C1 segment of cervical spinal cord (tissue), 14 donors: ENCODE measurements around the gene ARHGAP35.

Experiments used
- DNase-seq, 14 donors: peaks; one replicate each; lab custom pipeline; 2025; lab: John Stamatoyannopoulos, UW

Gene ARHGAP35

DNA sequence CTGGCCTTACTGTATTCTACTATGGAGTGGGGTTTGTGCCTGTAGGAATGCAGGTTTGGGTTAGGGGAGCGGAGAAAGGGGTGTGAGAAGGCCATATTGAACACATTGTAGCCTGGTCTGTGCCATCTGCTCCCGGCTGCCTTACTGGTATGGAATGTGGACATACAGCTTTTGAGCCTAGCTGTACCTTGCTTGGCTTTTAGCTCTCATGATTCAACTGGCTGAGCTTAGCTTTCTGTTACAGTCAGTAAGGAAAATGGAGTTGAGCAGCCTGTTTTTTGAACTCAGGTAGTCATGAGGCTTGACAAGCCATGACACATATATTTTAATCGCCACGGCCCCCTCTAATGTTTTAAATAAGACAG lies 41.6 kb downstream of the ARHGAP35 start:
- DNase-seq: no peak

DNA sequence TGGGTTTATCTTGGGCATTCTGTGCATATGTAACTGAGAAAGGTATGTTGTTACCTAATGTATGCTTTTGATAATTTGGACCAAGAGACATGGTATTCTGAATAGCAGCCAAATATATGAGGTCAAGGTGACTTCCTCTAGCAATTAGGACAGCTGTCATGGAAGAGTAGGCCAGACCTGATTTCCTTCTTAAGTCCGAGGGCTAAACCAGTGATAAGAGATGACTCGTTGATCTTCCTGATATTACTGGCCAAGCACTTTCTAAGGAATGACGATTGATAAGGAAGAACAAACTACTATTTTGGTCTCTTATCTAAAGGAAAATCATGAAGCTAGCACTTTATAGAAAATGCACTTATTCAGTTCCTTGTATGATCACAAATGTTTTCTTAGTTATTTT lies 42.7 kb downstream of the ARHGAP35 start:
- DNase-seq: no peak

DNA sequence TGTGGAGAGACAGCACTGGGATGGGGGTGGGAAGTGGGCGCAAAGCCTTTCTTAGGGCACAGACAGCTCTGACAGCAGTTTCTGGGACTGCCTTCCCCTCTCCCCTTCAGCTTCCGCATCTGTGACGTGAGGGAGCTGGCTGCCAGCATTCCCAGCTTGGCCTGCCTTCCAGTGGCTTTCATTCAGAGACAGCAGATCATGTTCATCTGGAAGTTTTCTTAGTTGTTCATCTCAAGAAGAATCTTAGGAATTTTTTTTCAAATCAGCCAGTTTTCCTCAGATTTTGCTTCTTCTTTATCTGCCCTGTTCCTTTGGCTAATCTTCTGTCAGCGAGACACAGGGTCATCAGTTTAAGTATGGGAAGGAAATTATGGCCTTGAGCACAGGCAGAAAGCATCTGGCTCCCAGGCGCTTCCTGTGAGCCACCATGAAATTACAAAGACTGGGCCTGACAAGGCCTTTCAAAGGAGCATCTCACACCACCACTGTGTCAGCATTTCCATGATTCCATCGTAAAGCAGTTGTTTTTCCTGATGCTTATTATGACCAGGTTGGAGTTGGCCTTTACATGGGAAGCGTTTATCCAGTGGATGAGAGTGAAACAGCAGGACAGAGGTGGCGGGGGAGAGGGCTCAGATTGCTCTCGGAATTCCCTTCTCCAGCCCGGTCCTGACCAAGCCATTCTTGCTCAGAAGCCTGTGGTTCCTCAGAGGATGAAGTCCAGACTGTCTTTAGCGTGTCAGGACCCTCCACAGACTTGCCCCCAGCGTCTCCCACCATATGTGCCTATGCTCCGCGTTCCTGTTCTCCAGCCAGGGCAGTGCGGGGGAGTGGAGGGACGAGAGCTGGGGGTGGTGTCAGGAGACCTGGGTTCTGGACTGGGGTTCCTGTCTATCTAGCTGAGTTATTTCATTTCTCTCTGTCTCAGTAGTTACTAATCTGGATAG lies 43.6 kb downstream of the ARHGAP35 start:
- no peak for DNase-seq

DNA sequence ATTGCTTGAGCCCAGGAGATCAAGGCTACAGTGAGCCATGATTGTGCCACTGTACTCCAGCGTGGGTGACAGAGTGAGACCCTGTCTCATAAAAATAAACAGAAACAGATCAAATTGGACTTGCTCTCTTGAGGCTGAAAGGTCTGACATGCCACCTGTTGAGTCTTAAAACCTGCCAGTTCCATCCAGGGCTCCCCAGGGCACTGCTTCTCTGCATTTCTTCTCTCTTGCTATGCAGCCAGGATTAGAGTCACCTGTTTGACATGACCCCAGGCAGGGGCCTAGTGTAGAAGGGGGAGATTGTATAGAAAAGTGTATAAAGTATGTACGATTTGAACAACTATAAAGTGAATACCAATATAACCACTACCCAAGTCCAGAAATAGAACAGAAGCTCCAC lies 45.4 kb downstream of the ARHGAP35 start:
- DNase-seq: no peak

DNA sequence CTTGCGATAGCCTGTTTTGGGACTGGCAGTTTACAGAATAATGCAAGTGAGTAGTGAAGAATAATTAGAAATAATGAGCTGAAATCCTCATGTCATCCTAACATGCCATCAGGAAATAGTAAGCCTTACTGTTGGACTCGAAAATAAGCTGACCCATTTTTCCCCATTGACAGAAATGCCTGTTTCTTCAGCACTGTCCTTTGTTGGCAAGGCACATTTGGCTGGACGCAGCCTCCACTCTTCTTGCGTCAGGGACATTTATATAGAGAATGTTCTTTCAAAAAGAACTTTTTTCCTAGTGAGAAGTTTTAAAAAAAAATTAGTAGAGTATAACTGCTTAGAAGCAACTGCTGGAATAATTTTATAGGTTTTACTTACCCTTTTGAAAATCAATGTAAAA lies 47.1 kb downstream of the ARHGAP35 start:
- peak in 2 of 14 donors; percentile 13 to 36 for DNase-seq

DNA sequence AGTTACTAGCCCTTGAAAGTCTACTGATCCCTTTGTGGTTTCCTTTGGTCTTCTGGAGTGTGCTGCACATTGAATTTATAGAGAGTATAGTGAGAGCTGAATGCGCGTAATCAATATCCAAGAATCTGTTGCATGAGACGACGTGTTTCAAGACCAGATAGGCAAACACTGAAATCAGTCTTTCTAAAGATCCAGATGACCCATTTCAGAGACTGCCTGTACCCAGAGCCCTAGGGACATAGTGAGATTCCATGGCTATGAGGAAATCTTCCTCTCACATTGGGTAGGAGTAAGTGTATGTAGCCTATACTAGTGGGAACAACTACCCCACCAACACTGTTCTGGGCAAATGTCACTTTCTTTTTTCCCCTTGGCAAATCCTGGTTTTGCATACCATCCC lies 48.6 kb downstream of the ARHGAP35 start:
- no peak for DNase-seq
